B cell (primary cell): Measurements from ENCODE around the gene ZC3H7B.

Experiments
- CTCF ChIP-seq: fragments of 200-600 bp; IDR thresholded peaks from one replicate; pipeline ENCODE4 v1.8.0; 2022; ENCODE audit warnings: antibody characterized with exemption, mild to moderate bottlenecking
- EZH2 ChIP-seq: IDR thresholded peaks from 2 replicates; pipeline ENCODE4 v1.6.1; 2012; ENCODE audit warnings: borderline replicate concordance, low read depth, mild to moderate bottlenecking, moderate library complexity, low read length; ENCODE audit not compliant: insufficient read depth, poor library complexity, severe bottlenecking

DNA sequence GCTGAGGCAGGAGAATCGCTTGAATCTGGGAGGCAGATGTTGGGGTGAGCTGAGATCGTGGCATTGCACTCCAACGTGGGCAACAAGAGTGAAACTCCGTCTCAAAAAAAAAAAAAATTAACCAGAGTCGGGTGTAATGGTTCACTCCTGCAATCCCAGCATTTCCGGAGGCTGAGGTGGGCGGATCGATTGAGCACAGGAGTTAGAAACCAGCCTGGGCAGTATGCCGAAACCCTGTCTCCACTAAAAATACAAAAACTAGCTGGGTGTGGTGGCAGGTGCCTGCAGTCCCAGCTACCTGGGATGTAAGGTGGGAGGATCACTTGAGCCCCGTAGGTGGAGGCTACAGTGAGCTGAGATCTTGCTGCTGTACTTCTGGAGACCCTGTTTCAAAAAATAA, 16.9 kb upstream of the ZC3H7B start:
- TF ChIP-seq CTCF: no peak
- no peak for TF ChIP-seq EZH2
